GM23248 (cell line): Measurements from ENCODE around the gene ACACA. TPM values are rescaled to one million over a fixed set of nuclear protein-coding genes. Genes with fewer than 3 reads are reported as not detected.

Experiments
- DNase-seq: peaks from one replicate; pipeline ENCODE4 v3.0.0-alpha.2; 2015
- H2AFZ ChIP-seq: fragments of 200-600 bp; sonication (generic); 2 replicates; pipeline ENCODE4 v1.6.1; 2016; ENCODE audit warnings: antibody characterized with exemption
- H3F3A ChIP-seq: fragments of 200-600 bp; sonication (generic); 2 replicates; pipeline ENCODE4 v1.6.1; 2016; ENCODE audit warnings: mild to moderate bottlenecking, antibody characterized with exemption, mixed run types; ENCODE audit not compliant: insufficient read depth
- H3K27ac ChIP-seq: fragments of 200-600 bp; sonication (generic); 2 replicates; pipeline ENCODE4 v1.5.1; 2016; ENCODE audit warnings: mild to moderate bottlenecking
- H3K27me3 ChIP-seq: fragments of 200-600 bp; sonication (generic); replicated peaks from 2 replicates; pipeline ENCODE4 v1.6.1; 2016; ENCODE audit warnings: mild to moderate bottlenecking; ENCODE audit not compliant: insufficient read depth
- H3K36me3 ChIP-seq: fragments of 200-600 bp; sonication (generic); 2 replicates; pipeline ENCODE4 v1.6.1; 2016; ENCODE audit warnings: low read depth, mild to moderate bottlenecking
- H3K4me1 ChIP-seq: fragments of 200-600 bp; sonication (generic); 2 replicates; pipeline ENCODE4 v1.6.1; 2016; ENCODE audit warnings: mild to moderate bottlenecking; ENCODE audit not compliant: insufficient read depth
- H3K4me2 ChIP-seq: fragments of 200-600 bp; sonication (generic); one replicate; pipeline ENCODE4 v1.6.1; 2016; ENCODE audit warnings: mild to moderate bottlenecking; ENCODE audit not compliant: unreplicated experiment
- H3K4me3 ChIP-seq: fragments of 200-600 bp; sonication (generic); 2 replicates; pipeline ENCODE4 v1.5.1; 2016; ENCODE audit warnings: mild to moderate bottlenecking
- H3K79me2 ChIP-seq: fragments of 200-600 bp; sonication (generic); 2 replicates; pipeline ENCODE4 v1.6.1; 2016; ENCODE audit warnings: mild to moderate bottlenecking; ENCODE audit not compliant: insufficient read depth
- H3K9ac ChIP-seq: fragments of 200-600 bp; sonication (generic); 2 replicates; pipeline ENCODE4 v1.6.1; 2016; ENCODE audit warnings: mild to moderate bottlenecking
- H3K9me2 ChIP-seq: fragments of 200-600 bp; sonication (generic); 2 replicates; pipeline ENCODE4 v1.6.1; 2016; ENCODE audit warnings: mixed run types, mild to moderate bottlenecking, moderate library complexity; ENCODE audit not compliant: insufficient read depth
- H3K9me3 ChIP-seq: fragments of 200-600 bp; sonication (generic); one replicate; pipeline ENCODE4 v1.6.1; 2017; ENCODE audit warnings: low read depth
- H4K20me1 ChIP-seq: fragments of 200-600 bp; sonication (generic); 2 replicates; pipeline ENCODE4 v1.6.0; 2016; ENCODE audit not compliant: insufficient read depth
- EZH2 ChIP-seq: fragments of 200-600 bp; sonication (generic); IDR thresholded peaks from 2 replicates; pipeline ENCODE4 v1.6.1; 2018; ENCODE audit warnings: antibody characterized with exemption, mild to moderate bottlenecking; ENCODE audit not compliant: insufficient read depth, poor library complexity, severe bottlenecking
- EZH2phosphoT487 ChIP-seq: fragments of 200-600 bp; sonication (generic); IDR thresholded peaks from 2 replicates; pipeline ENCODE4 v1.6.1; 2018; ENCODE audit warnings: antibody characterized with exemption, moderate library complexity, mild to moderate bottlenecking, low read depth; ENCODE audit not compliant: insufficient read depth
- WGBS, 2 experiments: methylation state at CpG; one replicate each; pipeline ENCODE4 v1.1.6; 2015 to 2017; ENCODE audit warnings: low lambda C conversion rate in 2 of 2, low coverage in 1 of 2; ENCODE audit errors: missing lambda C conversion rate in 2 of 2; 5-methylcytosine and 5-hydroxymethylcytosine counted together
- in situ Hi-C: fragments of 300-500 bp; cut with MboI; formaldehyde crosslinking; loops from 2 replicates; pipeline ENCODE4 v1.15.0; 2020
- polyA plus RNA-seq: library from polyadenylated mRNA; unstranded; fragments of >200 nt; fragmentation: Nextera tagmentation; extraction: Ambion mirVana; gene quantifications from 2 replicates; pipeline ENCODE4 v1.2.1, GENCODE V29; 2016
- total RNA-seq: library from RNA; depleted of rRNA; stranded (reverse); fragments of >200 nt; shearing (Covaris generic); gene quantifications from 2 replicates; pipeline ENCODE4 v1.2.3, GENCODE V29; 2014

The ACACA gene
- total and polyA plus RNA-seq, 2 experiments from 2014 or later = 10.2 to 21.9 TPM

GRCh38 chr17:37138571-37139120 is 268.0 kb downstream of the ACACA start:
- H3K36me3 ChIP-seq = no peaks in the 10 kb centered on the region
- in situ Hi-C loops = no loop called here
- H3K9me3 ChIP-seq = no peaks in the 10 kb centered on the region
- no peak overlapping the region for H3K27ac ChIP-seq
- H4K20me1 ChIP-seq = no peaks in the 10 kb centered on the region
- H3K27me3 ChIP-seq = no peaks in the 10 kb centered on the region
- no peaks in the 10 kb centered on the region for H3K79me2 ChIP-seq
- H2AFZ ChIP-seq = no peak overlapping the region
- no peaks in the 10 kb centered on the region for H3K4me1 ChIP-seq
- H3K4me3 ChIP-seq = no peak overlapping the region
- 95% methylated on average over 1 of the region's 1 CpG for WGBS, 2 experiments
- H3K9me2 ChIP-seq = no peaks in the 10 kb centered on the region
- TF ChIP-seq EZH2 (no peak), EZH2phosphoT487 (no peak)
- no peaks in the 10 kb centered on the region for H3F3A ChIP-seq
- H3K4me2 ChIP-seq = no peak overlapping the region
- H3K9ac ChIP-seq = no peak overlapping the region
- DNase-seq = no peak

- no peak overlapping the region for H3K4me3 ChIP-seq
- H3F3A ChIP-seq = no peaks in the 10 kb centered on the region
- no peak for DNase-seq
- H3K27ac ChIP-seq = no peak overlapping the region
- 96 to 97% methylated on average over 6 of the region's 6 CpGs for WGBS, 2 experiments
- no peaks in the 10 kb centered on the region for H3K36me3 ChIP-seq
- no peaks in the 10 kb centered on the region for H4K20me1 ChIP-seq
- no peaks in the 10 kb centered on the region for H3K4me1 ChIP-seq
- no peaks in the 10 kb centered on the region for H3K27me3 ChIP-seq
- H3K4me2 ChIP-seq = no peak overlapping the region
- H2AFZ ChIP-seq = no peak overlapping the region
- H3K9ac ChIP-seq = no peak overlapping the region
- no peaks in the 10 kb centered on the region for H3K9me3 ChIP-seq
- in situ Hi-C loops = no loop called here
- no peaks in the 10 kb centered on the region for H3K79me2 ChIP-seq
- TF ChIP-seq EZH2 (no peak), EZH2phosphoT487 (no peak)
- no peaks in the 10 kb centered on the region for H3K9me2 ChIP-seq
Measured at GRCh38 chr17:37137906-37138514, 268.6 kb downstream of the ACACA start.

DNA sequence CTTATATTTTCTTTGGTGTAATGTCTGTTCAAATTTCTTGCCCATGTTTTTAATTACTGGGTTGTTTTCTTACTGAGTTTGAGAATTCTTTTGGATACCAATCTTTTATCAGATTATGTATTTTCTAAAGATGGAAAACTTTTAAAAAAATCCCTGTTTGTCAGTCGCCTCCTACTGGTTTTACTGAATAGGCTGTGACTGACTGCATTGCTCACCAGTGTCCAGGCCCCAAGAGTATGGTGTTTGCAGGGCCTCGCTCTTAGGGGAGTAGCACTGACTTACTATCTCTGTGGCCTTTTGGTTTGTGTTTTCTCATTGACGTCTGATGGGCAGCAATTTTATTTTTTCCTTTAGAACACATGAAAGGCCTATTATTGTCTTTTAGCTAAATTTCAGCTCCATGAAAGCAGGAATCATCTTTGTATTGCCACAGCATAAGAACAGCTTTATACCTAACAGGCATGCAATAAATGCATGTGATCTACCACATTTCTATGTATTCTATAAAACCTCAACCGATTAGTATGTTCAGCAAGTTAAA is 269.5 kb downstream of the ACACA start:
- Histone ChIP-seq H2AFZ (no peak overlapping the region), H3K9me2 (no peaks in the 10 kb centered on the region), H4K20me1 (no peaks in the 10 kb centered on the region), H3K79me2 (no peaks in the 10 kb centered on the region), H3K27ac (no peak overlapping the region), H3K4me1 (no peaks in the 10 kb centered on the region), H3K27me3 (no peaks in the 10 kb centered on the region), H3K4me3 (no peak overlapping the region), H3K4me2 (no peak overlapping the region), H3K36me3 (no peaks in the 10 kb centered on the region), H3K9me3 (no peaks in the 10 kb centered on the region), H3K9ac (no peak overlapping the region), H3F3A (no peaks in the 10 kb centered on the region)
- 74 to 79% methylated on average over 4 of the region's 4 CpGs for WGBS, 2 experiments
- TF ChIP-seq EZH2 = no peak
- TF ChIP-seq EZH2phosphoT487 = no peak
- in situ Hi-C loops = no loop called here
- no peak for DNase-seq

- Histone ChIP-seq H3K4me3 (no peak overlapping the region), H3K27me3 (no peaks in the 10 kb centered on the region), H3K4me1 (no peaks in the 10 kb centered on the region), H3K9me3 (no peaks in the 10 kb centered on the region), H4K20me1 (no peaks in the 10 kb centered on the region), H3K79me2 (no peaks in the 10 kb centered on the region), H3K9ac (no peak overlapping the region), H3K36me3 (no peaks in the 10 kb centered on the region), H3K9me2 (no peaks in the 10 kb centered on the region), H3F3A (no peaks in the 10 kb centered on the region), H2AFZ (no peak overlapping the region), H3K4me2 (no peak overlapping the region), H3K27ac (no peak overlapping the region)
- TF ChIP-seq EZH2phosphoT487 (no peak), EZH2 (no peak)
- no peak for DNase-seq
- WGBS, 2 experiments = 79 to 85% methylated on average over 2 of the region's 2 CpGs
- in situ Hi-C loops = no loop called here
Measured at GRCh38 chr17:37135576-37135975, 271.1 kb downstream of the ACACA start.
